Brain microvascular endothelial cell (primary cell): ENCODE data around the gene TMPRSS6.

Source experiments
- DNase-seq: peaks from one replicate; pipeline ENCODE4 v3.0.0-alpha.2; 2020
- H3K27ac ChIP-seq: fragments of 250-450 bp; sonication (Bioruptor Pico); 2 replicates; pipeline ENCODE4 v1.5.1; 2020; ENCODE audit warnings: mild to moderate bottlenecking, moderate library complexity
- H3K27me3 ChIP-seq: fragments of 250-450 bp; sonication (Bioruptor Pico); replicated peaks from 2 replicates; pipeline ENCODE4 v1.5.1; 2020; ENCODE audit warnings: mild to moderate bottlenecking
- H3K36me3 ChIP-seq: fragments of 250-450 bp; sonication (Bioruptor Pico); replicated peaks from 2 replicates; pipeline ENCODE4 v1.5.1; 2020; ENCODE audit warnings: mild to moderate bottlenecking
- H3K4me3 ChIP-seq: 2 replicates; pipeline ENCODE4 v1.5.1; 2011; ENCODE audit warnings: low read depth, mild to moderate bottlenecking, control low read depth, low read length, moderate library complexity
- CTCF ChIP-seq: IDR thresholded peaks from 2 replicates; pipeline ENCODE4 v1.5.1; 2011; ENCODE audit warnings: low read depth, mild to moderate bottlenecking, moderate library complexity, low read length, control low read depth, inconsistent platforms; ENCODE audit errors: missing control alignments
- in situ Hi-C: cut with HindIII; loops from 2 replicates; pipeline ENCODE4 v1.10.0; 2017; ENCODE audit warnings: low sequenced_read_pairs, low pct_ligation_motif_present

TMPRSS6 gene

DNA sequence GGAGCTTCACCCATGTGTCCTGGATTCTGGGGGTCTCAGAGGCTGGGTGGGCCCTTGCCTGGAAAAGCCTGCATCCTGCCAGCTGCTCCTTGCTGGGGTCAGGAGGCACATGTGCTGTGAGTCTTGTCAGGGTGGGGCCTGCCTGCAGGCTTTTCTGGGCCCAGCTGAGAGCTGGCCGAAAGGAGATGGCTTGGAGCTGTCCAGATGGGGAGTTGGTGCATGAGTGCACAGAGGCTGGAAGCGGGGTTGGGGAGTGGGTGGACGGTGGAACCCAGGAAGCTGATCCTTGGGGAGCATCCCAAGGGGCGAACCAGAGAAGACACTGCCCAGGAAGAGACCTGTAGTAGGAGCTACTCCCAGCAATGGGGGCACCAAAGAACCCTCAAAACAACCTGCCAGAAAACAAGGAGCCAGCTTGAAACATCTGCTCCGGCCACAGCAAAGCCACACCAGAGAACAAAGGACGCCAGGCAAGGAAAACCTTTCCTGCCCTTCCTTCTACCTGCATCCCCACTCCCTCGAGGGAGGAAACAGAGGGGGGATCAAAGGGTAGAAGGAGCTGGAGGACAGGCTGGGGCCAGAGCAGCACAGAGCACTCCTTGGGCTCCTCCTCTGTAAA, 66.2 kb downstream of the TMPRSS6 start:
- Histone ChIP-seq H3K27me3 (no peaks in the 10 kb centered on the region), H3K27ac (no peak overlapping the region), H3K36me3 (no peaks in the 10 kb centered on the region), H3K4me3 (no peak overlapping the region)
- DNase-seq = no peak
- in situ Hi-C loops = no loop called here
- no peak for TF ChIP-seq CTCF

- no peak for DNase-seq
- Histone ChIP-seq H3K4me3 (no peak overlapping the region), H3K36me3 (no peaks in the 10 kb centered on the region), H3K27me3 (no peaks in the 10 kb centered on the region), H3K27ac (no peak overlapping the region)
- in situ Hi-C loops = no loop called here
- no peak for TF ChIP-seq CTCF
Observed at GRCh38 chr22:37039466-37039865, 70.0 kb downstream of the TMPRSS6 start.

DNA sequence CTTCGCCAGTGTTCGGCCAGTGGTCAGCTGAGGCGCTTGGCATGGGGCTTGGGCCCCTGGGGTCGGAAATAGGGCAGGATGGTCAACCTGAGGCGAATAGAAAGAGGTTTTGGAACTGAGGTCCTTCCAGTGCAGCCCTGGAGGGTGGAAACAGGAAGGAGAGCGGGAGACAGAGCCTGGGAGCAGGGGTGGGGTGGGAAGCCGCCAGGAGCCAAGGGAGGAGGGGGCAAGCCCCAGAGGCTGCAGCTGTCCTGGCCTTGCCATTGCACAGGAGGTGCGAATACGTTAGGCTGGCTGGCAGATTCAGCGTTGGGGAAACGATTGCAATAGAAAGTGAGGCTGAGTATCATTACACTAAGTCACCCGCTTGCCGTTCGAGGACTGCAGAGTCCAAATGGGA, 71.8 kb downstream of the TMPRSS6 start:
- Histone ChIP-seq H3K27me3 (no peaks in the 10 kb centered on the region), H3K27ac (no peak overlapping the region), H3K36me3 (no peaks in the 10 kb centered on the region), H3K4me3 (no peak overlapping the region)
- in situ Hi-C loops = no loop called here
- TF ChIP-seq CTCF = no peak
- DNase-seq = no peak

DNA sequence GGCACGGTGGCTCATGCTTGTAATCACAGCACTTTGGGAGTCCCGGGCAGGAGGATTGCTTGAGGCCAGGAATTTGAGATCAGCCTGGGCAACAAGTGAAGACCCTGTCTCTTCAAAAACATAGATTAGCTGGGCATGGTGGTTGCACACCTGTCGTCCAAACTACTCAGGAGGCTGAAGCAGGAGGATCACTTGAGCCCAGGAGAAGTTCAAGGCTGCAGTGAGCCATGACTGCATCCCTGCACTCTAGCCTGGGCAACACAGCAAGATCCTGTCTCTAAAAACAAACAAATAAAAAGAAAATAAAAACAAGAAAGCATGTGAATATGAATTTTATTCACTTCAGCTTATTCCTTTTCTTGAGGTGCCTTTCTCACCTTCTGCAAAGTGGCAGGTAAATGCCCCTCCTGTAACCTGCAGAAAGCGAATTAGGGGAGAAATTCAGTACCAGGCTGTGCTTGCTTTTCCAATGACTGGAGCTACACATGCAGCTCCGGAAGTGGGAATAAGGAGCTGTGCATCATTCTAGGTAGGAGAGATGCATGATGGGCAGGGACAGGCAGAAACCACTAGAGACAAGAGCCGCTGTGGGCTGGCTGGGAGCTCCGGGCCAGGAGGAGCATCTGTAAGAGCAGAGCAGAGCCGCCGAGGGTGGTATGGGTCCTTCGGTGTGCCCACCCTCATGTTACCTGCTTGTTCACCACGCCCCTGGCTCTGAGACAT, 72.7 kb downstream of the TMPRSS6 start:
- Histone ChIP-seq H3K27ac (no peak overlapping the region), H3K4me3 (no peak overlapping the region), H3K36me3 (no peaks in the 10 kb centered on the region), H3K27me3 (no peaks in the 10 kb centered on the region)
- no peak for DNase-seq
- no peak for TF ChIP-seq CTCF
- in situ Hi-C loops = no loop called here

- Histone ChIP-seq H3K36me3 (peaks cover 5% of the 10 kb centered on the region), H3K27me3 (no peaks in the 10 kb centered on the region), H3K4me3 (no peak overlapping the region), H3K27ac (no peak overlapping the region)
- no peak for TF ChIP-seq CTCF
- DNase-seq = no peak
- in situ Hi-C loops = no loop called here
Observed at GRCh38 chr22:37033605-37034430, 75.7 kb downstream of the TMPRSS6 start.
